ENCODE measurements around the gene LETM1. TPM values are rescaled to one million over a fixed set of nuclear protein-coding genes. Genes with fewer than 3 reads are reported as not detected.

Gene LETM1
- total and polyA plus RNA-seq, 2 of the 13 experiments (the other 11 are each of a cell fraction or from before 2014, with no cell fraction given): 9.7 to 41.6 TPM

- TF ChIP-seq THRA (CRISPR knock-in tag; IDR thresholded peaks at IDR 0.05; ENCODE audit: borderline replicate concordance) (no peak), CAMTA2 (CRISPR knock-in tag; IDR thresholded peaks at IDR 0.05; ENCODE audit: borderline replicate concordance) (no peak), NR0B2 (CRISPR knock-in tag; IDR thresholded peaks at IDR 0.05) (no peak), SAP130 (CRISPR knock-in tag; IDR thresholded peaks at IDR 0.05; ENCODE audit: low read depth) (0 out of 2 replicates have a peak, but pooled peaks have one; percentile 26), FOXA3 (CRISPR knock-in tag; IDR thresholded peaks at IDR 0.05) (0 out of 2 replicates have a peak, but pooled peaks have one; percentile 23), ATRX (CRISPR knock-in tag; IDR thresholded peaks at IDR 0.05; ENCODE audit: borderline replicate concordance) (no peak), ZFYVE20 (CRISPR knock-in tag; IDR thresholded peaks at IDR 0.05; ENCODE audit: borderline replicate concordance, low read depth) (no peak), ZBTB34 (CRISPR knock-in tag; IDR thresholded peaks at IDR 0.05) (peak; percentile 57; the same call in 1 of the 2 replicates), TARDBP (CRISPR knock-in tag; IDR thresholded peaks at IDR 0.05) (0 out of 2 replicates have a peak, but pooled peaks have one; percentile 22), ARID5B (CRISPR knock-in tag; IDR thresholded peaks at IDR 0.05) (peak; percentile 37; the same call in 1 of the 2 replicates), TEAD3 (CRISPR knock-in tag; optimal IDR thresholded peaks at IDR 0.05; ENCODE audit: borderline replicate concordance) (peak; percentile 5), SIX4 (CRISPR knock-in tag; IDR thresholded peaks at IDR 0.05) (peak; percentile 94), SIX1 (CRISPR knock-in tag; IDR thresholded peaks at IDR 0.05; ENCODE audit: borderline replicate concordance) (peak; percentile 93), HNF4A (CRISPR knock-in tag; IDR thresholded peaks at IDR 0.05) (peak; percentile 54; the same call in 1 of the 2 replicates)
Measured at GRCh38 chr4:1904042-1904441, 48.1 kb upstream of the LETM1 start (continued).
